ENCODE results near the gene ASF1B.

ASF1B gene

GRCh38 chr19:14135355-14135754, 1.0 kb downstream of the ASF1B start:
- DNase-seq = no peak

- no peak for DNase-seq
These were observed 8.4 kb downstream of the ASF1B start for GRCh38 chr19:14127929-14128509.

- no peak for DNase-seq
These were observed 9.2 kb downstream of the ASF1B start for GRCh38 chr19:14127176-14127575.

GRCh38 chr19:14122924-14123323, 13.5 kb downstream of the ASF1B start:
- DNase-seq = no peak

GRCh38 chr19:14120497-14120780, 15.9 kb downstream of the ASF1B start:
- DNase-seq = no peak

GRCh38 chr19:14119644-14120496, 16.5 kb downstream of the ASF1B start:
- no peak for DNase-seq

- no peak for DNase-seq
These were observed 17.2 kb downstream of the ASF1B start for GRCh38 chr19:14119146-14119545.

- peak; percentile 24 to 35 for DNase-seq
These were observed 18.0 kb downstream of the ASF1B start for GRCh38 chr19:14118165-14119051.

- DNase-seq = peak; percentile 96 to 98
These were observed 18.7 kb downstream of the ASF1B start, which contains the start of gene PRKACA for GRCh38 chr19:14117668-14118164. PRKACA (minus strand) TSS chr19:14117762; CDS start chr19:14117547, 215 bp downstream.

- peak in 1 of 2 experiments; percentile 21 for DNase-seq
These were observed 19.3 kb downstream of the ASF1B start for GRCh38 chr19:14116918-14117578.

- no peak for DNase-seq
These were observed 19.9 kb downstream of the ASF1B start for GRCh38 chr19:14116525-14116917.

- no peak for DNase-seq
These were observed 20.6 kb downstream of the ASF1B start for GRCh38 chr19:14115756-14116155.

GRCh38 chr19:14114854-14115253, 21.5 kb downstream of the ASF1B start:
- peak; percentile 65 to 71 for DNase-seq

- no peak for DNase-seq
These were observed 21.9 kb downstream of the ASF1B start for GRCh38 chr19:14114439-14114838.

GRCh38 chr19:14113762-14114414, 22.5 kb downstream of the ASF1B start:
- DNase-seq = peak; percentile 64 to 72

- no peak for DNase-seq
These were observed 23.5 kb downstream of the ASF1B start for GRCh38 chr19:14112809-14113385.

- DNase-seq = no peak
These were observed 24.2 kb downstream of the ASF1B start for GRCh38 chr19:14112051-14112808.

- no peak for DNase-seq
These were observed 24.9 kb downstream of the ASF1B start for GRCh38 chr19:14111486-14111885.

- no peak for DNase-seq
These were observed 25.7 kb downstream of the ASF1B start for GRCh38 chr19:14110650-14111049.

GRCh38 chr19:14107581-14108461, 28.6 kb downstream of the ASF1B start:
- DNase-seq = no peak
